HepG2 (cell line): ENCODE results near the gene ZFP36L2. TPM values are rescaled to one million over a fixed set of nuclear protein-coding genes. Genes with fewer than 3 reads are reported as not detected.

Experiments used
- FOXJ3 ChIP-seq: sonication (generic); formaldehyde crosslinking; IDR thresholded peaks from 2 replicates; pipeline ENCODE4 v1.4.0; 2020; ENCODE audit warnings: missing genetic modification reagents, mild to moderate bottlenecking, borderline replicate concordance
- HMGXB4 ChIP-seq, 2 experiments: sonication (generic) in 1 of 2; formaldehyde crosslinking in 1 of 2; IDR thresholded peaks; 2 replicates each; pipeline versions ENCODE4 v1.4.0 to v1.6.1; 2018 to 2020; ENCODE audit warnings: missing genetic modification reagents in 2 of 2, borderline replicate concordance in 1 of 2, low read depth in 1 of 2, mild to moderate bottlenecking in 1 of 2, missing biosample characterization in 1 of 2
- KLF11 ChIP-seq: IDR thresholded peaks from 2 replicates; pipeline ENCODE4 v1.6.1; 2016; ENCODE audit warnings: missing compliant biosample characterization
- MYNN ChIP-seq: sonication (generic); formaldehyde crosslinking; IDR thresholded peaks from 2 replicates; pipeline ENCODE4 v1.4.0; 2020; ENCODE audit warnings: mild to moderate bottlenecking, low read depth, missing genetic modification reagents
- NFYC ChIP-seq: IDR thresholded peaks from 2 replicates; pipeline ENCODE4 v1.6.1; 2016; ENCODE audit warnings: missing genetic modification reagents, missing compliant biosample characterization
- NONO ChIP-seq, 2 experiments: fragments of 450-650 bp in 1 of 2; sonication (generic) in 1 of 2; formaldehyde crosslinking in 1 of 2; IDR thresholded peaks in 1 of 2; conservative IDR thresholded peaks in 1 of 2; 2 replicates each; pipeline versions ENCODE4 v1.6.1 to v1.8.0; 2017 to 2022; ENCODE audit warnings: mild to moderate bottlenecking in 1 of 2, missing genetic modification reagents in 1 of 2, moderate library complexity in 1 of 2
- USF2 ChIP-seq, 2 experiments: sonication (generic) in 1 of 2; formaldehyde crosslinking in 1 of 2; IDR thresholded peaks; 2 replicates each; pipeline versions ENCODE4 v1.5.1 to v1.6.1; 2011 to 2020; ENCODE audit warnings: borderline replicate concordance in 1 of 2, low read depth in 1 of 2, low read length in 1 of 2, mild to moderate bottlenecking in 1 of 2, missing genetic modification reagents in 1 of 2, moderate library complexity in 1 of 2
- ZC3H13 ChIP-seq: sonication (generic); formaldehyde crosslinking; IDR thresholded peaks from 2 replicates; pipeline ENCODE4 v1.8.1; 2023; ENCODE audit warnings: mild to moderate bottlenecking, missing genetic modification reagents, moderate library complexity
- polyA plus RNA-seq, 8 experiments: library from polyadenylated mRNA; depleted of rRNA in 3 of 8; stranded (reverse) in 7 of 8; unstranded in 1 of 8; fragments of >200 nt; fragmentation: Illumina TruSeq in 4 of 8; extraction: Trizol in 4 of 8; gene quantifications; 2 replicates each; pipeline versions ENCODE4 v1.2.1 to v1.2.3, GENCODE V29; 2011 to 2016; ENCODE audit warnings: low read depth in 4 of 8, missing spikeins in 1 of 8, mixed read lengths in 1 of 8; ENCODE audit not compliant: insufficient read depth in 1 of 8
- total RNA-seq, 5 experiments: library from RNA; depleted of rRNA; stranded (reverse); fragments of >200 nt; fragmentation: Illumina TruSeq; extraction: Trizol; gene quantifications; 2 replicates each; pipeline ENCODE4 v1.2.3, GENCODE V29; 2016; ENCODE audit warnings: low read depth in 1 of 5
- TF ChIP-seq, protein P1 (sequence below): sonication (generic); formaldehyde crosslinking; IDR thresholded peaks from 2 replicates; pipeline ENCODE4 v1.4.0; 2020; ENCODE audit warnings: missing genetic modification reagents
- TF ChIP-seq, protein P2 (sequence below): sonication (generic); formaldehyde crosslinking; IDR thresholded peaks from 2 replicates; pipeline ENCODE4 v1.5.1; 2020; ENCODE audit warnings: mild to moderate bottlenecking, missing genetic modification reagents, borderline replicate concordance
- TF ChIP-seq, protein P3 (sequence below): sonication (generic); formaldehyde crosslinking; IDR thresholded peaks from 2 replicates; pipeline ENCODE4 v1.4.0; 2020; ENCODE audit warnings: missing genetic modification reagents

ZFP36L2 gene
- total and polyA plus RNA-seq, 2 of the 13 experiments (the other 11 are each of a cell fraction or from before 2014, with no cell fraction given), result 11.2 to 21.8 TPM

DNA sequence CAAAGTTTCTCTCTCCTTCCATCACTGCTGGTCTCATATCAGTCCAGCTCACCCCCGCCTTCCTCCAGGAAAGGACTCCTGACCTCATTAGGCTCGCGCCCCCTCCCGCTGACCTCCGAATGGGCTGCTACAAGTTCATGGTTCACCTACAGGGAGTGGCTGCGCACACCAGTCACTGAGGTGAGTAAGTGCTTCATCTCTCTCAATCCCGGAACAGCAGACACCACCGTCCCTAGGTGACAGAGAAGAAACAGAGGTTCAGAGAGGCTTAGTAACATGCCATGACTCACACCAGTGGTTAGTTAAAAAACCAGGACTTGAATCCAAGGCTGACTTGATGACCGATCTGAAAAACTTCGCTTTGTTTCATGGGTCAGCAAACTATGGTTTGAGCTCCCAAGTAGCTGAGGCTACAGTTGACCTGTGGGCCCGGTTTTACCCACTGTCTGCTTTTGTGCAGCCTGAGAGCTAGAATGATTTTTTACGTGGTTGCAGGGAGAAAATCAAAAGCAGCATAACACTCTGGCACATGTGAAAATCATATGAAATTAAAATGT is 42.0 kb downstream of the ZFP36L2 start (continued):
- no peak for TF ChIP-seq USF2 (IDR thresholded peaks at IDR 0.05; ENCODE audit: low read depth, low read length)
- TF ChIP-seq USF2 (CRISPR knock-in tag; IDR thresholded peaks at IDR 0.05; ENCODE audit: borderline replicate concordance), result no peak
- peak in 1 of 2 experiments; percentile 74; a peak in 1 of 4 replicates for TF ChIP-seq HMGXB4 (CRISPR knock-in tag; IDR thresholded peaks at IDR 0.05; ENCODE audit: borderline replicate concordance in 1 of 2, low read depth in 1 of 2)
- no peak for TF ChIP-seq FOXJ3 (CRISPR knock-in tag)
- TF ChIP-seq NONO (IDR thresholded peaks at IDR 0.05), result no peak
- peak; percentile 96 for TF ChIP-seq NONO (CRISPR knock-in tag; conservative IDR thresholded peaks at IDR 0.05)
- TF ChIP-seq, protein P1, sequence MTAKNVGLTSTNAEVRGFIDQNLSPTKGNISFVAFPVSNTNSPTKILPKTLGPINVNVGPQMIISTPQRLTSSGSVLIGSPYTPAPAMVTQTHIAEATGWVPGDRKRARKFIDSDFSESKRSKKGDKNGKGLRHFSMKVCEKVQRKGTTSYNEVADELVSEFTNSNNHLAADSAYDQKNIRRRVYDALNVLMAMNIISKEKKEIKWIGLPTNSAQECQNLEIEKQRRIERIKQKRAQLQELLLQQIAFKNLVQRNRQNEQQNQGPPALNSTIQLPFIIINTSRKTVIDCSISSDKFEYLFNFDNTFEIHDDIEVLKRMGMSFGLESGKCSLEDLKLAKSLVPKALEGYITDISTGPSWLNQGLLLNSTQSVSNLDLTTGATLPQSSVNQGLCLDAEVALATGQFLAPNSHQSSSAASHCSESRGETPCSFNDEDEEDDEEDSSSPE, result peak; percentile 63; the same call in 1 of the 2 replicates
- no peak for TF ChIP-seq MYNN
- TF ChIP-seq, protein P2, sequence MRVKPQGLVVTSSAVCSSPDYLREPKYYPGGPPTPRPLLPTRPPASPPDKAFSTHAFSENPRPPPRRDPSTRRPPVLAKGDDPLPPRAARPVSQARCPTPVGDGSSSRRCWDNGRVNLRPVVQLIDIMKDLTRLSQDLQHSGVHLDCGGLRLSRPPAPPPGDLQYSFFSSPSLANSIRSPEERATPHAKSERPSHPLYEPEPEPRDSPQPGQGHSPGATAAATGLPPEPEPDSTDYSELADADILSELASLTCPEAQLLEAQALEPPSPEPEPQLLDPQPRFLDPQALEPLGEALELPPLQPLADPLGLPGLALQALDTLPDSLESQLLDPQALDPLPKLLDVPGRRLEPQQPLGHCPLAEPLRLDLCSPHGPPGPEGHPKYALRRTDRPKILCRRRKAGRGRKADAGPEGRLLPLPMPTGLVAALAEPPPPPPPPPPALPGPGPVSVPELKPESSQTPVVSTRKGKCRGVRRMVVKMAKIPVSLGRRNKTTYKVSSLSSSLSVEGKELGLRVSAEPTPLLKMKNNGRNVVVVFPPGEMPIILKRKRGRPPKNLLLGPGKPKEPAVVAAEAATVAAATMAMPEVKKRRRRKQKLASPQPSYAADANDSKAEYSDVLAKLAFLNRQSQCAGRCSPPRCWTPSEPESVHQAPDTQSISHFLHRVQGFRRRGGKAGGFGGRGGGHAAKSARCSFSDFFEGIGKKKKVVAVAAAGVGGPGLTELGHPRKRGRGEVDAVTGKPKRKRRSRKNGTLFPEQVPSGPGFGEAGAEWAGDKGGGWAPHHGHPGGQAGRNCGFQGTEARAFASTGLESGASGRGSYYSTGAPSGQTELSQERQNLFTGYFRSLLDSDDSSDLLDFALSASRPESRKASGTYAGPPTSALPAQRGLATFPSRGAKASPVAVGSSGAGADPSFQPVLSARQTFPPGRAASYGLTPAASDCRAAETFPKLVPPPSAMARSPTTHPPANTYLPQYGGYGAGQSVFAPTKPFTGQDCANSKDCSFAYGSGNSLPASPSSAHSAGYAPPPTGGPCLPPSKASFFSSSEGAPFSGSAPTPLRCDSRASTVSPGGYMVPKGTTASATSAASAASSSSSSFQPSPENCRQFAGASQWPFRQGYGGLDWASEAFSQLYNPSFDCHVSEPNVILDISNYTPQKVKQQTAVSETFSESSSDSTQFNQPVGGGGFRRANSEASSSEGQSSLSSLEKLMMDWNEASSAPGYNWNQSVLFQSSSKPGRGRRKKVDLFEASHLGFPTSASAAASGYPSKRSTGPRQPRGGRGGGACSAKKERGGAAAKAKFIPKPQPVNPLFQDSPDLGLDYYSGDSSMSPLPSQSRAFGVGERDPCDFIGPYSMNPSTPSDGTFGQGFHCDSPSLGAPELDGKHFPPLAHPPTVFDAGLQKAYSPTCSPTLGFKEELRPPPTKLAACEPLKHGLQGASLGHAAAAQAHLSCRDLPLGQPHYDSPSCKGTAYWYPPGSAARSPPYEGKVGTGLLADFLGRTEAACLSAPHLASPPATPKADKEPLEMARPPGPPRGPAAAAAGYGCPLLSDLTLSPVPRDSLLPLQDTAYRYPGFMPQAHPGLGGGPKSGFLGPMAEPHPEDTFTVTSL (CRISPR knock-in tag), result peak; percentile 78; the same call in 1 of the 2 replicates
- TF ChIP-seq ZC3H13 (CRISPR knock-in tag), result 0 out of 2 replicates have a peak, but pooled peaks have one; percentile 40
- TF ChIP-seq KLF11, result 0 out of 2 replicates have a peak, but pooled peaks have one; percentile 79
- 0 out of 2 replicates have a peak, but pooled peaks have one; percentile 16 for TF ChIP-seq NFYC (CRISPR knock-in tag)
- TF ChIP-seq, protein P3, sequence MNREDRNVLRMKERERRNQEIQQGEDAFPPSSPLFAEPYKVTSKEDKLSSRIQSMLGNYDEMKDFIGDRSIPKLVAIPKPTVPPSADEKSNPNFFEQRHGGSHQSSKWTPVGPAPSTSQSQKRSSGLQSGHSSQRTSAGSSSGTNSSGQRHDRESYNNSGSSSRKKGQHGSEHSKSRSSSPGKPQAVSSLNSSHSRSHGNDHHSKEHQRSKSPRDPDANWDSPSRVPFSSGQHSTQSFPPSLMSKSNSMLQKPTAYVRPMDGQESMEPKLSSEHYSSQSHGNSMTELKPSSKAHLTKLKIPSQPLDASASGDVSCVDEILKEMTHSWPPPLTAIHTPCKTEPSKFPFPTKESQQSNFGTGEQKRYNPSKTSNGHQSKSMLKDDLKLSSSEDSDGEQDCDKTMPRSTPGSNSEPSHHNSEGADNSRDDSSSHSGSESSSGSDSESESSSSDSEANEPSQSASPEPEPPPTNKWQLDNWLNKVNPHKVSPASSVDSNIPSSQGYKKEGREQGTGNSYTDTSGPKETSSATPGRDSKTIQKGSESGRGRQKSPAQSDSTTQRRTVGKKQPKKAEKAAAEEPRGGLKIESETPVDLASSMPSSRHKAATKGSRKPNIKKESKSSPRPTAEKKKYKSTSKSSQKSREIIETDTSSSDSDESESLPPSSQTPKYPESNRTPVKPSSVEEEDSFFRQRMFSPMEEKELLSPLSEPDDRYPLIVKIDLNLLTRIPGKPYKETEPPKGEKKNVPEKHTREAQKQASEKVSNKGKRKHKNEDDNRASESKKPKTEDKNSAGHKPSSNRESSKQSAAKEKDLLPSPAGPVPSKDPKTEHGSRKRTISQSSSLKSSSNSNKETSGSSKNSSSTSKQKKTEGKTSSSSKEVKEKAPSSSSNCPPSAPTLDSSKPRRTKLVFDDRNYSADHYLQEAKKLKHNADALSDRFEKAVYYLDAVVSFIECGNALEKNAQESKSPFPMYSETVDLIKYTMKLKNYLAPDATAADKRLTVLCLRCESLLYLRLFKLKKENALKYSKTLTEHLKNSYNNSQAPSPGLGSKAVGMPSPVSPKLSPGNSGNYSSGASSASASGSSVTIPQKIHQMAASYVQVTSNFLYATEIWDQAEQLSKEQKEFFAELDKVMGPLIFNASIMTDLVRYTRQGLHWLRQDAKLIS (CRISPR knock-in tag), result no peak; the same call in 1 of the 2 replicates
